Activated T-helper 2 cell treated with anti-CD3 and anti-CD28 coated beads, Interferon-gamma antibody, Interleukin-2, Interleukin-4, amounts not matched to agents 10 μg/mL and 5 μg/mL and 100 μg/mL, durations not matched to agents 14 hours and 24 hours and 36 hours (primary cell): ENCODE results near the gene ANAPC10. TPM values are rescaled to one million over a fixed set of nuclear protein-coding genes. Genes with fewer than 3 reads are reported as not detected.
"Not testable (repeated sequence)": the region's sequence is repeated elsewhere in the genome, so short reads cannot be mapped to it uniquely, and the experiment has no call there.

Experiments
- DNase-seq: peaks from one replicate; pipeline ENCODE4 v3.0.0; 2021; ENCODE audit warnings: low spot score
- H3K27ac Mint-ChIP-seq: one replicate; pipeline ENCODE4 v1.8.0; 2021; ENCODE audit warnings: mixed read lengths
- H3K27me3 Mint-ChIP-seq: one replicate; pipeline ENCODE4 v1.8.0; 2021; ENCODE audit warnings: low read depth, mixed read lengths
- H3K36me3 Mint-ChIP-seq: one replicate; pipeline ENCODE4 v1.8.0; 2021; ENCODE audit warnings: low read depth, mixed read lengths
- H3K4me1 Mint-ChIP-seq: one replicate; pipeline ENCODE4 v1.8.0; 2021; ENCODE audit warnings: low read depth, mixed read lengths
- H3K4me3 Mint-ChIP-seq: one replicate; pipeline ENCODE4 v1.8.0; 2021; ENCODE audit warnings: low read depth, mild to moderate bottlenecking, moderate library complexity, mixed read lengths
- H3K9me3 Mint-ChIP-seq: one replicate; pipeline ENCODE4 v1.8.0; 2021; ENCODE audit warnings: mixed read lengths
- intact Hi-C: fragments of 100-400 bp; cut with micrococcal nuclease; formaldehyde crosslinking; loops from one replicate; pipeline ENCODE4 v1.15.1; 2023
- total RNA-seq: library from RNA; stranded (reverse); gene quantifications from 2 replicates; pipeline ENCODE4 v1.2.3, GENCODE V29; 2022

ANAPC10 gene
- total RNA-seq: 28.0 and 29.4 TPM in 2 replicates

GRCh38 chr4:145097821-145098674, at the start of gene ANAPC10, which contains the start of gene ABCE1:
ANAPC10 (minus strand) TSS chr4:145098196; CDS start chr4:145096099, 2,097 bp downstream.
ABCE1 (plus strand) TSS chr4:145098311; CDS start chr4:145104413, 6,102 bp downstream.
- intact Hi-C loops: loop anchor here (1.0 to 10.0 kb wide), 9 partner anchors 22 to 1585 kb away; partner anchors contain the start of genes MMAA, OTUD4, SMARCA5 and ZNF827
- peaks cover 25% of the 10 kb centered on the region for H3K4me1 Mint-ChIP-seq
- peaks cover 17% of the 10 kb centered on the region for H3K9me3 Mint-ChIP-seq
- H3K27ac Mint-ChIP-seq: peak within 1 kb of the TSS; percentile 99
- H3K36me3 Mint-ChIP-seq: peaks cover 41% of the 10 kb centered on the region
- H3K4me3 Mint-ChIP-seq: peak within 1 kb of the TSS; percentile 95
- peak; percentile 93 for DNase-seq
- no peaks in the 10 kb centered on the region for H3K27me3 Mint-ChIP-seq

GRCh38 chr4:145136219-145136618, 38.2 kb upstream of the ANAPC10 start:
- intact Hi-C loops, H3K27me3 Mint-ChIP-seq, H3K9me3 Mint-ChIP-seq, DNase-seq: not testable (repeated sequence)
- peak overlapping the region; percentile 52 for H3K27ac Mint-ChIP-seq
- peak overlapping the region; percentile 37 for H3K4me3 Mint-ChIP-seq
- peaks cover 51% of the 10 kb centered on the region for H3K4me1 Mint-ChIP-seq
- H3K36me3 Mint-ChIP-seq: peaks cover 83% of the 10 kb centered on the region

GRCh38 chr4:145132511-145133098, 34.6 kb upstream of the ANAPC10 start:
- no peaks in the 10 kb centered on the region for H3K9me3 Mint-ChIP-seq
- H3K27ac Mint-ChIP-seq: peak overlapping the region; percentile 65
- no peaks in the 10 kb centered on the region for H3K27me3 Mint-ChIP-seq
- peaks cover 64% of the 10 kb centered on the region for H3K4me1 Mint-ChIP-seq
- H3K36me3 Mint-ChIP-seq: peaks cover 86% of the 10 kb centered on the region
- peak overlapping the region; percentile 23 for H3K4me3 Mint-ChIP-seq
- DNase-seq: no peak
- intact Hi-C loops: loop anchor here (2.0 kb wide), 1 partner anchor 22 kb away; no protein-coding TSS in a partner anchor

GRCh38 chr4:145131848-145132247, 33.9 kb upstream of the ANAPC10 start:
- no peaks in the 10 kb centered on the region for H3K27me3 Mint-ChIP-seq
- peak overlapping the region; percentile 65 for H3K27ac Mint-ChIP-seq
- no peak for DNase-seq
- H3K9me3 Mint-ChIP-seq: no peaks in the 10 kb centered on the region
- intact Hi-C loops: loop anchor here (2.0 kb wide), 1 partner anchor 23 kb away; no protein-coding TSS in a partner anchor
- peaks cover 85% of the 10 kb centered on the region for H3K36me3 Mint-ChIP-seq
- H3K4me1 Mint-ChIP-seq: peaks cover 65% of the 10 kb centered on the region
- H3K4me3 Mint-ChIP-seq: peak overlapping the region; percentile 13

GRCh38 chr4:145130788-145131399, 32.9 kb upstream of the ANAPC10 start:
- Mint-ChIP-seq H3K4me1 (peaks cover 70% of the 10 kb centered on the region), H3K36me3 (peaks cover 89% of the 10 kb centered on the region), H3K9me3 (no peaks in the 10 kb centered on the region), H3K27me3 (no peaks in the 10 kb centered on the region), H3K4me3 (peak overlapping the region; percentile 31), H3K27ac (peak overlapping the region; percentile 85)
- intact Hi-C loops: loop anchor here (1.0 kb wide), 1 partner anchor 33 kb away; the partner anchor contains the start of genes ABCE1 and ANAPC10
- DNase-seq: no peak

- intact Hi-C loops: loop anchor here (1.0 kb wide), 1 partner anchor 32 kb away; the partner anchor contains the start of genes ABCE1 and ANAPC10
- H3K4me1 Mint-ChIP-seq: peaks cover 68% of the 10 kb centered on the region
- H3K9me3 Mint-ChIP-seq: no peaks in the 10 kb centered on the region
- no peaks in the 10 kb centered on the region for H3K27me3 Mint-ChIP-seq
- H3K36me3 Mint-ChIP-seq: peaks cover 88% of the 10 kb centered on the region
- H3K27ac Mint-ChIP-seq: peak overlapping the region; percentile 85
- no peak overlapping the region for H3K4me3 Mint-ChIP-seq
- no peak for DNase-seq
These were observed 32.1 kb upstream of the ANAPC10 start for GRCh38 chr4:145130130-145130529.

GRCh38 chr4:145125396-145125795, 27.4 kb upstream of the ANAPC10 start:
- no peak for DNase-seq
- Mint-ChIP-seq H3K4me1 (peaks cover 38% of the 10 kb centered on the region), H3K27ac (peak overlapping the region; percentile 83), H3K36me3 (peaks cover 81% of the 10 kb centered on the region), H3K9me3 (no peaks in the 10 kb centered on the region), H3K4me3 (peak overlapping the region; percentile 8), H3K27me3 (no peaks in the 10 kb centered on the region)
- intact Hi-C loops: no loop called here

GRCh38 chr4:145108128-145108527, 10.1 kb upstream of the ANAPC10 start:
- H3K27ac Mint-ChIP-seq: peak overlapping the region; percentile 21
- no peak for DNase-seq
- H3K36me3 Mint-ChIP-seq: peaks cover 66% of the 10 kb centered on the region

GRCh38 chr4:145107126-145107525, 9.1 kb upstream of the ANAPC10 start:
- no peaks in the 10 kb centered on the region for H3K9me3 Mint-ChIP-seq
- intact Hi-C loops: no loop called here
- peaks cover 56% of the 10 kb centered on the region for H3K36me3 Mint-ChIP-seq
- H3K4me1 Mint-ChIP-seq: peaks cover 11% of the 10 kb centered on the region
- H3K4me3 Mint-ChIP-seq: no peak overlapping the region
- no peak for DNase-seq
- H3K27ac Mint-ChIP-seq: no peak overlapping the region
- no peaks in the 10 kb centered on the region for H3K27me3 Mint-ChIP-seq

More at GRCh38 chr4:145108128-145108527, 10.1 kb upstream of the ANAPC10 start:
- intact Hi-C loops: no loop called here
- H3K9me3 Mint-ChIP-seq: no peaks in the 10 kb centered on the region
- no peaks in the 10 kb centered on the region for H3K27me3 Mint-ChIP-seq
- H3K4me3 Mint-ChIP-seq: no peak overlapping the region
- H3K4me1 Mint-ChIP-seq: peaks cover 12% of the 10 kb centered on the region

- no peaks in the 10 kb centered on the region for H3K9me3 Mint-ChIP-seq
- H3K4me1 Mint-ChIP-seq: peaks cover 11% of the 10 kb centered on the region
- intact Hi-C loops: no loop called here
- H3K27me3 Mint-ChIP-seq: no peaks in the 10 kb centered on the region
- H3K4me3 Mint-ChIP-seq: no peak overlapping the region
- no peak for DNase-seq
- no peak overlapping the region for H3K27ac Mint-ChIP-seq
- H3K36me3 Mint-ChIP-seq: peaks cover 40% of the 10 kb centered on the region
These were observed 5.5 kb upstream of the ANAPC10 start for GRCh38 chr4:145103496-145103895.

GRCh38 chr4:145102619-145103018, 4.6 kb upstream of the ANAPC10 start:
- no peak for DNase-seq
- Mint-ChIP-seq H3K4me1 (peaks cover 11% of the 10 kb centered on the region), H3K4me3 (no peak overlapping the region), H3K9me3 (no peaks in the 10 kb centered on the region), H3K36me3 (peaks cover 36% of the 10 kb centered on the region), H3K27me3 (no peaks in the 10 kb centered on the region), H3K27ac (no peak overlapping the region)
- intact Hi-C loops: no loop called here

GRCh38 chr4:145101091-145101490, 3.1 kb upstream of the ANAPC10 start:
- intact Hi-C loops: no loop called here
- H3K4me1 Mint-ChIP-seq: peaks cover 16% of the 10 kb centered on the region
- no peak overlapping the region for H3K27ac Mint-ChIP-seq
- H3K9me3 Mint-ChIP-seq: no peaks in the 10 kb centered on the region
- no peak for DNase-seq
- no peaks in the 10 kb centered on the region for H3K27me3 Mint-ChIP-seq
- peaks cover 27% of the 10 kb centered on the region for H3K36me3 Mint-ChIP-seq
- no peak overlapping the region for H3K4me3 Mint-ChIP-seq
